Stimulated activated naive CD8-positive, alpha-beta T cell treated with anti-CD3 and anti-CD28 coated beads, Interleukin-15, Interleukin-2, amounts not matched to agents 100 ng/mL and 50 ng/mL, for 24 hours (primary cell): ENCODE measurements around the gene SLC9A9.

Source experiments
- H3K27ac Mint-ChIP-seq: one replicate; pipeline ENCODE4 v1.8.0; 2021; ENCODE audit warnings: mild to moderate bottlenecking, mixed read lengths
- H3K27me3 Mint-ChIP-seq: one replicate; pipeline ENCODE4 v1.8.0; 2021; ENCODE audit warnings: mixed read lengths
- H3K36me3 Mint-ChIP-seq: one replicate; pipeline ENCODE4 v1.8.0; 2021; ENCODE audit warnings: low read depth, mixed read lengths
- H3K4me1 Mint-ChIP-seq: one replicate; pipeline ENCODE4 v1.8.0; 2021; ENCODE audit warnings: low read depth, mixed read lengths
- H3K4me3 Mint-ChIP-seq: one replicate; pipeline ENCODE4 v1.8.0; 2021; ENCODE audit warnings: mild to moderate bottlenecking, mixed read lengths
- H3K9me3 Mint-ChIP-seq: one replicate; pipeline ENCODE4 v1.8.0; 2021; ENCODE audit warnings: mixed read lengths

SLC9A9 gene

GRCh38 chr3:143332026-143332425, 516.2 kb downstream of the SLC9A9 start:
- Mint-ChIP-seq H3K9me3 (peaks cover 4% of the 10 kb centered on the region), H3K27me3 (no peaks in the 10 kb centered on the region), H3K27ac (no peak overlapping the region), H3K4me3 (no peak overlapping the region), H3K4me1 (peaks cover 7% of the 10 kb centered on the region), H3K36me3 (no peaks in the 10 kb centered on the region)

- no peaks in the 10 kb centered on the region for H3K27me3 Mint-ChIP-seq
- no peak overlapping the region for H3K4me3 Mint-ChIP-seq
- H3K4me1 Mint-ChIP-seq = peaks cover 13% of the 10 kb centered on the region
- H3K36me3 Mint-ChIP-seq = no peaks in the 10 kb centered on the region
- no peak overlapping the region for H3K27ac Mint-ChIP-seq
- H3K9me3 Mint-ChIP-seq = peaks cover 4% of the 10 kb centered on the region
Measured at GRCh38 chr3:143331350-143331749, 516.9 kb downstream of the SLC9A9 start.

- H3K4me1 Mint-ChIP-seq = peaks cover 13% of the 10 kb centered on the region
- no peak overlapping the region for H3K4me3 Mint-ChIP-seq
- H3K36me3 Mint-ChIP-seq = no peaks in the 10 kb centered on the region
- no peaks in the 10 kb centered on the region for H3K27me3 Mint-ChIP-seq
- no peak overlapping the region for H3K27ac Mint-ChIP-seq
- H3K9me3 Mint-ChIP-seq = peaks cover 4% of the 10 kb centered on the region
Measured at GRCh38 chr3:143330296-143330868, 517.9 kb downstream of the SLC9A9 start.

- no peaks in the 10 kb centered on the region for H3K36me3 Mint-ChIP-seq
- H3K4me3 Mint-ChIP-seq = no peak overlapping the region
- peaks cover 13% of the 10 kb centered on the region for H3K4me1 Mint-ChIP-seq
- peaks cover 4% of the 10 kb centered on the region for H3K9me3 Mint-ChIP-seq
- no peaks in the 10 kb centered on the region for H3K27me3 Mint-ChIP-seq
- no peak overlapping the region for H3K27ac Mint-ChIP-seq
Measured at GRCh38 chr3:143329567-143330211, 518.6 kb downstream of the SLC9A9 start.

GRCh38 chr3:143328451-143328850, 519.8 kb downstream of the SLC9A9 start:
- Mint-ChIP-seq H3K27ac (no peak overlapping the region), H3K36me3 (no peaks in the 10 kb centered on the region), H3K4me1 (peaks cover 13% of the 10 kb centered on the region), H3K4me3 (no peak overlapping the region), H3K9me3 (peaks cover 4% of the 10 kb centered on the region), H3K27me3 (no peaks in the 10 kb centered on the region)

- Mint-ChIP-seq H3K27me3 (no peaks in the 10 kb centered on the region), H3K4me1 (peaks cover 13% of the 10 kb centered on the region), H3K36me3 (no peaks in the 10 kb centered on the region), H3K27ac (no peak overlapping the region), H3K4me3 (no peak overlapping the region), H3K9me3 (peaks cover 4% of the 10 kb centered on the region)
Measured at GRCh38 chr3:143326983-143327778, 521.1 kb downstream of the SLC9A9 start.

- no peak overlapping the region for H3K27ac Mint-ChIP-seq
- no peak overlapping the region for H3K4me3 Mint-ChIP-seq
- no peaks in the 10 kb centered on the region for H3K36me3 Mint-ChIP-seq
- peaks cover 10% of the 10 kb centered on the region for H3K4me1 Mint-ChIP-seq
- no peaks in the 10 kb centered on the region for H3K9me3 Mint-ChIP-seq
- no peaks in the 10 kb centered on the region for H3K27me3 Mint-ChIP-seq
Measured at GRCh38 chr3:143321058-143321769, 527.1 kb downstream of the SLC9A9 start.

- H3K27ac Mint-ChIP-seq = no peak overlapping the region
- no peaks in the 10 kb centered on the region for H3K36me3 Mint-ChIP-seq
- no peak overlapping the region for H3K4me3 Mint-ChIP-seq
- H3K4me1 Mint-ChIP-seq = peaks cover 2% of the 10 kb centered on the region
- no peaks in the 10 kb centered on the region for H3K27me3 Mint-ChIP-seq
- H3K9me3 Mint-ChIP-seq = no peaks in the 10 kb centered on the region
Measured at GRCh38 chr3:143315766-143316165, 532.5 kb downstream of the SLC9A9 start.

GRCh38 chr3:143314251-143315093, 533.8 kb downstream of the SLC9A9 start:
- Mint-ChIP-seq H3K4me1 (no peaks in the 10 kb centered on the region), H3K9me3 (no peaks in the 10 kb centered on the region), H3K4me3 (no peak overlapping the region), H3K36me3 (no peaks in the 10 kb centered on the region), H3K27me3 (no peaks in the 10 kb centered on the region), H3K27ac (no peak overlapping the region)

GRCh38 chr3:143313893-143314188, 534.4 kb downstream of the SLC9A9 start:
- no peaks in the 10 kb centered on the region for H3K27me3 Mint-ChIP-seq
- H3K9me3 Mint-ChIP-seq = no peaks in the 10 kb centered on the region
- no peak overlapping the region for H3K27ac Mint-ChIP-seq

GRCh38 chr3:143313025-143313892, 535.0 kb downstream of the SLC9A9 start:
- H3K36me3 Mint-ChIP-seq = no peaks in the 10 kb centered on the region
- no peaks in the 10 kb centered on the region for H3K9me3 Mint-ChIP-seq
- no peak overlapping the region for H3K27ac Mint-ChIP-seq
- H3K4me1 Mint-ChIP-seq = no peaks in the 10 kb centered on the region
- no peak overlapping the region for H3K4me3 Mint-ChIP-seq
- H3K27me3 Mint-ChIP-seq = no peaks in the 10 kb centered on the region

More at GRCh38 chr3:143313893-143314188, 534.4 kb downstream of the SLC9A9 start:
- Mint-ChIP-seq H3K4me1 (no peaks in the 10 kb centered on the region), H3K36me3 (no peaks in the 10 kb centered on the region), H3K4me3 (no peak overlapping the region)

- H3K27me3 Mint-ChIP-seq = no peaks in the 10 kb centered on the region
- no peak overlapping the region for H3K27ac Mint-ChIP-seq
- no peaks in the 10 kb centered on the region for H3K4me1 Mint-ChIP-seq
- no peaks in the 10 kb centered on the region for H3K36me3 Mint-ChIP-seq
- H3K4me3 Mint-ChIP-seq = no peak overlapping the region
- no peaks in the 10 kb centered on the region for H3K9me3 Mint-ChIP-seq
Measured at GRCh38 chr3:143311096-143311495, 537.2 kb downstream of the SLC9A9 start.

GRCh38 chr3:143309705-143310104, 538.6 kb downstream of the SLC9A9 start:
- H3K4me3 Mint-ChIP-seq = no peak overlapping the region
- no peak overlapping the region for H3K27ac Mint-ChIP-seq
- H3K9me3 Mint-ChIP-seq = no peaks in the 10 kb centered on the region

More at GRCh38 chr3:143309705-143310104, 538.6 kb downstream of the SLC9A9 start:
- Mint-ChIP-seq H3K36me3 (no peaks in the 10 kb centered on the region), H3K27me3 (no peaks in the 10 kb centered on the region), H3K4me1 (no peaks in the 10 kb centered on the region)
